ENCODE data around the gene FFAR4. TPM values are rescaled to one million over a fixed set of nuclear protein-coding genes. Genes with fewer than 3 reads are reported as not detected.

The FFAR4 gene
- not detected in 2 replicates for total RNA-seq

GRCh38 chr10:93566435-93567276 lies at the start of gene FFAR4:
FFAR4 (plus strand) TSS chr10:93566665; CDS start chr10:93566721, 56 bp downstream.

GRCh38 chr10:93601146-93601773 lies 34.8 kb downstream of the FFAR4 start, which contains the start of gene RBP4:
RBP4 (minus strand) TSS chr10:93601235; CDS start chr10:93601028, 207 bp downstream.

GRCh38 chr10:93612311-93612710 lies 45.8 kb downstream of the FFAR4 start, which contains the start of gene PDE6C:
PDE6C (plus strand) TSS chr10:93612537; CDS start chr10:93612726, 189 bp downstream.

Other genes starting within 250 kb of the FFAR4 start
- gene MYOF, start 84.3 kb upstream of the FFAR4 start, total RNA-seq = 126 and 185 TPM in 2 replicates
- gene CEP55, start 70.1 kb upstream of the FFAR4 start, total RNA-seq = 1.3 and 55.1 TPM in 2 replicates
- gene RBP4, start 34.6 kb downstream of the FFAR4 start, total RNA-seq = 0.22 TPM in 1 of 2 replicates, not detected in the other
- gene PDE6C, start 45.9 kb downstream of the FFAR4 start, total RNA-seq = not detected in 2 replicates
- gene FRA10AC1, start 135.9 kb downstream of the FFAR4 start, total RNA-seq = 6.6 and 10.7 TPM in 2 replicates
- not detected in 2 replicates for gene LGI1, start 191.3 kb downstream of the FFAR4 start, total RNA-seq